H9 (cell line): ENCODE measurements around the gene FAT1. TPM values are rescaled to one million over a fixed set of nuclear protein-coding genes. Genes with fewer than 3 reads are reported as not detected.

Experiments used
- DNase-seq: peaks from one replicate; pipeline ENCODE4 v3.0.0-alpha.2; 2017
- H2AFZ ChIP-seq: one replicate; pipeline ENCODE4 v1.6.1; 2013; ENCODE audit warnings: mild to moderate bottlenecking, low read length, control low read depth, moderate library complexity
- H2AK5ac ChIP-seq: 2 replicates; pipeline ENCODE4 v1.6.1; 2013; ENCODE audit warnings: low read length, control low read depth, mixed read lengths; ENCODE audit not compliant: insufficient read length
- H2BK120ac ChIP-seq: one replicate; pipeline ENCODE4 v1.6.1; 2013; ENCODE audit warnings: low read depth, mild to moderate bottlenecking, low read length, control low read depth, inconsistent platforms; ENCODE audit not compliant: poor library complexity, severe bottlenecking
- H2BK12ac ChIP-seq: 2 replicates; pipeline ENCODE4 v1.6.1; 2013; ENCODE audit warnings: low read length, control low read depth, mixed read lengths, low read depth; ENCODE audit not compliant: insufficient read length
- H2BK15ac ChIP-seq: 2 replicates; pipeline ENCODE4 v1.6.1; 2013; ENCODE audit warnings: low read depth, low read length, control low read depth
- H2BK20ac ChIP-seq: one replicate; pipeline ENCODE4 v1.6.1; 2013; ENCODE audit warnings: low read depth, mild to moderate bottlenecking, low read length, control low read depth, inconsistent platforms; ENCODE audit not compliant: poor library complexity, severe bottlenecking
- H2BK5ac ChIP-seq: 2 replicates; pipeline ENCODE4 v1.6.1; 2013; ENCODE audit warnings: low read length, control low read depth, mixed read lengths; ENCODE audit not compliant: insufficient read length
- H3K14ac ChIP-seq: 2 replicates; pipeline ENCODE4 v1.6.1; 2013; ENCODE audit warnings: low read length, control low read depth; ENCODE audit not compliant: insufficient read depth
- H3K18ac ChIP-seq: 2 replicates; pipeline ENCODE4 v1.6.1; 2013; ENCODE audit warnings: low read depth, mild to moderate bottlenecking, mixed read lengths, low read length, control low read depth; ENCODE audit not compliant: insufficient read length
- H3K23ac ChIP-seq: 2 replicates; pipeline ENCODE4 v1.6.1; 2013; ENCODE audit warnings: low read length, control low read depth, mixed read lengths, low read depth; ENCODE audit not compliant: insufficient read length
- H3K23me2 ChIP-seq: 2 replicates; pipeline ENCODE4 v1.6.1; 2013; ENCODE audit warnings: low read depth, mild to moderate bottlenecking, mixed read lengths, low read length, control low read depth; ENCODE audit not compliant: insufficient read length, poor library complexity, severe bottlenecking
- H3K27ac ChIP-seq: 2 replicates; pipeline ENCODE4 v1.5.1; 2013; ENCODE audit warnings: low read length, control low read depth, mixed read lengths, low read depth; ENCODE audit not compliant: insufficient read length
- H3K27me3 ChIP-seq: 2 replicates; pipeline ENCODE4 v1.6.1; 2013; ENCODE audit warnings: low read length, control low read depth, inconsistent platforms; ENCODE audit not compliant: insufficient read depth
- H3K4ac ChIP-seq: 2 replicates; pipeline ENCODE4 v1.6.1; 2013; ENCODE audit warnings: low read depth, mild to moderate bottlenecking, control low read depth, inconsistent platforms, low read length, moderate library complexity
- H3K4me1 ChIP-seq: 2 replicates; pipeline ENCODE4 v1.6.1; 2013; ENCODE audit warnings: low read length, control low read depth, inconsistent platforms; ENCODE audit not compliant: insufficient read depth
- H3K4me2 ChIP-seq: 2 replicates; pipeline ENCODE4 v1.6.1; 2013; ENCODE audit warnings: low read length, control low read depth, mixed read lengths; ENCODE audit not compliant: insufficient read length, insufficient read depth
- H3K56ac ChIP-seq: 2 replicates; pipeline ENCODE4 v1.6.1; 2013; ENCODE audit warnings: low read depth, mild to moderate bottlenecking, mixed read lengths, low read length, control low read depth; ENCODE audit not compliant: insufficient read length
- H3K79me1 ChIP-seq: 2 replicates; pipeline ENCODE4 v1.6.1; 2013; ENCODE audit warnings: low read depth, mild to moderate bottlenecking, moderate library complexity, low read length, control low read depth, inconsistent platforms; ENCODE audit not compliant: insufficient read depth, poor library complexity, severe bottlenecking
- H3K79me2 ChIP-seq: 2 replicates; pipeline ENCODE4 v1.6.1; 2013; ENCODE audit warnings: low read length, control low read depth, inconsistent platforms; ENCODE audit not compliant: insufficient read depth
- H3K9ac ChIP-seq: 2 replicates; pipeline ENCODE4 v1.6.1; 2013; ENCODE audit warnings: low read length, control low read depth, mixed read lengths; ENCODE audit not compliant: insufficient read length; ENCODE audit errors: extremely low read depth
- H3K9me3 ChIP-seq: one replicate; pipeline ENCODE4 v1.6.1; 2013; ENCODE audit warnings: low read depth, low read length, inconsistent platforms; ENCODE audit not compliant: control insufficient read depth
- H3T11ph ChIP-seq: one replicate; pipeline ENCODE4 v1.6.1; 2013; ENCODE audit warnings: mild to moderate bottlenecking, low read length, control low read depth, inconsistent platforms
- H4K20me1 ChIP-seq: one replicate; pipeline ENCODE4 v1.6.1; 2013; ENCODE audit not compliant: control insufficient read depth, insufficient read length, insufficient read depth
- H4K5ac ChIP-seq: 2 replicates; pipeline ENCODE4 v1.6.1; 2013; ENCODE audit warnings: low read depth, mild to moderate bottlenecking, mixed read lengths, low read length, control low read depth; ENCODE audit not compliant: insufficient read length
- H4K8ac ChIP-seq: replicated peaks from 2 replicates; pipeline ENCODE4 v1.6.1; 2013; ENCODE audit warnings: low read length, control low read depth, mixed read lengths, low read depth; ENCODE audit not compliant: insufficient read length
- H4K91ac ChIP-seq: 2 replicates; pipeline ENCODE4 v1.6.1; 2013; ENCODE audit warnings: low read depth, mild to moderate bottlenecking, moderate library complexity, mixed read lengths, low read length, control low read depth; ENCODE audit not compliant: insufficient read length
- H3K27ac Mint-ChIP-seq, 3 experiments: 2 replicates in 2 of 3; 3 replicates in 1 of 3; pipeline ENCODE4 v1.8.0; 2020 to 2021; ENCODE audit warnings: mixed read lengths in 3 of 3, mild to moderate bottlenecking in 1 of 3, moderate library complexity in 1 of 3
- H3K27me3 Mint-ChIP-seq: 2 replicates; pipeline ENCODE4 v1.8.0; 2021; ENCODE audit warnings: low read depth, mild to moderate bottlenecking, moderate library complexity, mixed read lengths
- H3K36me3 Mint-ChIP-seq, 3 experiments: 2 replicates in 2 of 3; 3 replicates in 1 of 3; pipeline ENCODE4 v1.8.0; 2020 to 2021; ENCODE audit warnings: low read depth in 3 of 3, mixed read lengths in 3 of 3; ENCODE audit not compliant: insufficient read depth in 1 of 3
- H3K4me1 Mint-ChIP-seq, 2 experiments: 2 replicates each; pipeline ENCODE4 v1.8.0; 2020; ENCODE audit warnings: mixed read lengths in 2 of 2
- H3K4me3 Mint-ChIP-seq, 2 experiments: 2 replicates in 1 of 2; 3 replicates in 1 of 2; pipeline ENCODE4 v1.8.0; 2020 to 2021; ENCODE audit warnings: mild to moderate bottlenecking in 2 of 2, mixed read lengths in 2 of 2, moderate library complexity in 1 of 2
- H3K9me3 Mint-ChIP-seq, 2 experiments: 2 replicates in 1 of 2; 3 replicates in 1 of 2; pipeline ENCODE4 v1.8.0; 2020; ENCODE audit warnings: mild to moderate bottlenecking in 2 of 2, mixed read lengths in 2 of 2, moderate library complexity in 1 of 2
- WGBS: extraction: QIAGEN DNeasy Blood & Tissue Kit; methylation state at CpG from one replicate; pipeline ENCODE4 v1.1.7; 2013; ENCODE audit warnings: missing lambda C conversion rate, low lambda C conversion rate, mixed read lengths; ENCODE audit not compliant: insufficient read length; ENCODE audit errors: extremely low coverage; 5-methylcytosine and 5-hydroxymethylcytosine counted together
- total RNA-seq: library from RNA; stranded (reverse); gene quantifications from 2 replicates; pipeline ENCODE4 v1.2.1, GENCODE V29; 2021
- TF ChIP-seq, protein P1 (sequence below): fragments of 200-600 bp; sonication (generic); conservative IDR thresholded peaks from 3 replicates; pipeline ENCODE4 v1.8.0; 2021; ENCODE audit warnings: antibody characterized with exemption, mild to moderate bottlenecking

FAT1 gene
- total RNA-seq, 1 experiment from 2014 or later: 173 TPM

DNA sequence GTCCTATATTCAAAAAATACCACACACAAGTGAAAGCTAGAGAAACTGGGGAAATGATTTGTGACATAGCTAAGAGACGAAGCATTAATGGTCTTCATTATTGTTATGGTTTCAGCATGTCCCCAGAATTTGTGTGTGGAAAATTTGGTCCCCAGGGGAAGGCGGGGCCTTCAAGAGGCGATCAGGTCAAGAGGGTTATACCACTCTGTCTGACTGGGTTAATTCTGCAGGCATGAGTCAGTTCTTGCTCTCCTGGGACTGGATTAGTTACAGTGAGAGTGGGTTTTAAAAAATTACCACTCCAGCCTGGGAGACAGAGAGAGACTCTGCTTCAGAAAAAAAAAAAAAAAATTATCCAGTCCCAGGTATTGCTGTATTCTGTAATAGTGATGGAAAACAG is 166.2 kb downstream of the FAT1 start:
- Histone ChIP-seq H4K20me1 (no peaks in the 10 kb centered on the region), H3K79me2 (no peaks in the 10 kb centered on the region), H3K4ac (no peak overlapping the region), H3K23me2 (peaks cover 8% of the 10 kb centered on the region), H3K9ac (no peak overlapping the region), H3K4me1 (no peaks in the 10 kb centered on the region), H3T11ph (no peak overlapping the region), H3K27me3 (no peaks in the 10 kb centered on the region; the same call in 1 of the 2 replicates), H2AK5ac (no peak overlapping the region), H3K27ac (no peak overlapping the region), H3K9me3 (no peaks in the 10 kb centered on the region), H2AFZ (no peak overlapping the region), H3K79me1 (no peaks in the 10 kb centered on the region), H2BK12ac (no peak overlapping the region), H3K56ac (no peak overlapping the region), H4K91ac (no peak overlapping the region), H3K18ac (no peak overlapping the region), H2BK120ac (no peak overlapping the region), H4K8ac (no peak overlapping the region), H3K14ac (no peak overlapping the region), H2BK20ac (no peak overlapping the region), H4K5ac (no peak overlapping the region), H3K23ac (no peak overlapping the region), H2BK5ac (no peak overlapping the region), H2BK15ac (no peak overlapping the region), H3K4me2 (no peak overlapping the region)
- WGBS: no CpG with 5 or more reads among the region's 3 CpGs
- Mint-ChIP-seq H3K27me3 (peaks cover 22% of the 10 kb centered on the region), H3K4me1 (peaks cover 6 to 14% of the 10 kb centered on the region in 2 experiments), H3K36me3 (no peaks in the 10 kb centered on the region), H3K27ac (no peak overlapping the region), H3K9me3 (no peaks in the 10 kb centered on the region; a peak in 1 of 5 replicates), H3K4me3 (no peak overlapping the region)
- no peak for DNase-seq
- TF ChIP-seq, protein P1, sequence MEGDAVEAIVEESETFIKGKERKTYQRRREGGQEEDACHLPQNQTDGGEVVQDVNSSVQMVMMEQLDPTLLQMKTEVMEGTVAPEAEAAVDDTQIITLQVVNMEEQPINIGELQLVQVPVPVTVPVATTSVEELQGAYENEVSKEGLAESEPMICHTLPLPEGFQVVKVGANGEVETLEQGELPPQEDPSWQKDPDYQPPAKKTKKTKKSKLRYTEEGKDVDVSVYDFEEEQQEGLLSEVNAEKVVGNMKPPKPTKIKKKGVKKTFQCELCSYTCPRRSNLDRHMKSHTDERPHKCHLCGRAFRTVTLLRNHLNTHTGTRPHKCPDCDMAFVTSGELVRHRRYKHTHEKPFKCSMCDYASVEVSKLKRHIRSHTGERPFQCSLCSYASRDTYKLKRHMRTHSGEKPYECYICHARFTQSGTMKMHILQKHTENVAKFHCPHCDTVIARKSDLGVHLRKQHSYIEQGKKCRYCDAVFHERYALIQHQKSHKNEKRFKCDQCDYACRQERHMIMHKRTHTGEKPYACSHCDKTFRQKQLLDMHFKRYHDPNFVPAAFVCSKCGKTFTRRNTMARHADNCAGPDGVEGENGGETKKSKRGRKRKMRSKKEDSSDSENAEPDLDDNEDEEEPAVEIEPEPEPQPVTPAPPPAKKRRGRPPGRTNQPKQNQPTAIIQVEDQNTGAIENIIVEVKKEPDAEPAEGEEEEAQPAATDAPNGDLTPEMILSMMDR: no peak
